Neural cell (in vitro differentiated cells): ENCODE results near the gene PGP. TPM values are rescaled to one million over a fixed set of nuclear protein-coding genes. Genes with fewer than 3 reads are reported as not detected.

Experiments
- H2AFZ ChIP-seq: fragments of 200-600, 300-800 bp; sonication (generic), shearing (Covaris generic); 2 replicates; pipeline ENCODE4 v1.6.0; 2014; ENCODE audit warnings: low read depth, mild to moderate bottlenecking, antibody characterized with exemption, low read length, moderate library complexity
- H3F3A ChIP-seq: fragments of 200-600 bp; shearing (Covaris generic); 2 replicates; pipeline ENCODE4 v1.6.1; 2016; ENCODE audit warnings: mild to moderate bottlenecking, moderate library complexity, mixed read lengths, antibody characterized with exemption, low read length; ENCODE audit not compliant: insufficient read depth, poor library complexity, severe bottlenecking
- H3K27ac ChIP-seq: fragments of 200-600, 300-800 bp; sonication (generic), shearing (Covaris generic); 2 replicates; pipeline ENCODE4 v1.5.1; 2014; ENCODE audit warnings: mild to moderate bottlenecking, low read length, moderate library complexity
- H3K27me3 ChIP-seq: fragments of 300-800, 200-600 bp; sonication (generic), shearing (Covaris generic); 2 replicates; pipeline ENCODE4 v1.6.0; 2014; ENCODE audit warnings: mild to moderate bottlenecking, low read depth, low read length, moderate library complexity; ENCODE audit not compliant: insufficient read depth
- H3K36me3 ChIP-seq: fragments of 300-800, 200-600 bp; sonication (generic), shearing (Covaris generic); 2 replicates; pipeline ENCODE4 v1.5.1; 2014; ENCODE audit warnings: mild to moderate bottlenecking, antibody characterized with exemption, low read length, moderate library complexity; ENCODE audit not compliant: insufficient read depth
- H3K4me2 ChIP-seq: fragments of 300-800, 200-600 bp; sonication (generic), shearing (Covaris generic); 2 replicates; pipeline ENCODE4 v1.6.0; 2014; ENCODE audit warnings: mild to moderate bottlenecking, low read length
- H3K4me3 ChIP-seq: fragments of 300-800, 200-600 bp; sonication (generic), shearing (Covaris generic); 2 replicates; pipeline ENCODE4 v1.5.1; 2014; ENCODE audit warnings: mild to moderate bottlenecking, low read length, moderate library complexity
- H3K79me2 ChIP-seq: fragments of 200-600 bp; shearing (Covaris generic); replicated peaks from 2 replicates; pipeline ENCODE4 v1.6.0; 2014; ENCODE audit warnings: mild to moderate bottlenecking, low read length, moderate library complexity; ENCODE audit not compliant: insufficient read depth
- H3K9ac ChIP-seq: fragments of 300-800, 200-600 bp; sonication (generic), shearing (Covaris generic); 2 replicates; pipeline ENCODE4 v1.6.1; 2016; ENCODE audit warnings: mild to moderate bottlenecking, low read length, mixed read lengths
- H3K9me2 ChIP-seq: fragments of 200-600 bp; shearing (Covaris generic); 2 replicates; pipeline ENCODE4 v1.6.1; 2016; ENCODE audit warnings: mild to moderate bottlenecking, low read length, mixed read lengths; ENCODE audit not compliant: insufficient read depth
- H3K9me3 ChIP-seq: fragments of 200-600, 300-800 bp; sonication (generic), shearing (Covaris generic); 2 replicates; pipeline ENCODE4 v1.6.1; 2016; ENCODE audit warnings: mild to moderate bottlenecking, mixed run types, low read length, moderate library complexity, mixed read lengths
- H4K20me1 ChIP-seq: fragments of 200-600 bp; shearing (Covaris generic); 2 replicates; pipeline ENCODE4 v1.6.1; 2016; ENCODE audit warnings: mild to moderate bottlenecking, mixed run types; ENCODE audit not compliant: insufficient read depth
- CTCF ChIP-seq: fragments of 450-650 bp; IDR thresholded peaks from 2 replicates; pipeline ENCODE4 v1.5.1; 2014; ENCODE audit warnings: antibody characterized with exemption, mild to moderate bottlenecking, moderate library complexity; ENCODE audit not compliant: poor library complexity, severe bottlenecking
- EP300 ChIP-seq: fragments of 450-650 bp; conservative IDR thresholded peaks from 2 replicates; pipeline ENCODE4 v1.6.1; 2014; ENCODE audit warnings: antibody characterized with exemption, mild to moderate bottlenecking, moderate library complexity; ENCODE audit not compliant: poor library complexity, severe bottlenecking
- EZH2 ChIP-seq: fragments of 200-600, 300-800 bp; shearing (Covaris generic), sonication (generic); IDR thresholded peaks from 2 replicates; pipeline ENCODE4 v1.6.1; 2014; ENCODE audit warnings: antibody characterized with exemption, low read length, borderline replicate concordance, mild to moderate bottlenecking; ENCODE audit not compliant: insufficient read depth, poor library complexity, severe bottlenecking
- MXI1 ChIP-seq: fragments of 450-650 bp; conservative IDR thresholded peaks from 2 replicates; pipeline ENCODE4 v1.6.1; 2014; ENCODE audit warnings: antibody characterized with exemption, mild to moderate bottlenecking; ENCODE audit not compliant: poor library complexity, severe bottlenecking
- POLR2AphosphoS5 ChIP-seq: IDR thresholded peaks from 2 replicates; pipeline ENCODE4 v1.6.1; 2012
- RAD21 ChIP-seq: fragments of 450-650 bp; conservative IDR thresholded peaks from 2 replicates; pipeline ENCODE4 v1.6.1; 2014; ENCODE audit warnings: antibody characterized with exemption, mild to moderate bottlenecking, moderate library complexity
- REST ChIP-seq: IDR thresholded peaks from 2 replicates; pipeline ENCODE4 v1.6.1; 2012; ENCODE audit warnings: borderline replicate concordance
- SMC3 ChIP-seq: fragments of 450-650 bp; conservative IDR thresholded peaks from 2 replicates; pipeline ENCODE4 v1.6.1; 2014; ENCODE audit warnings: antibody characterized with exemption, mild to moderate bottlenecking, moderate library complexity; ENCODE audit not compliant: poor library complexity
- TAF1 ChIP-seq: IDR thresholded peaks from 2 replicates; pipeline ENCODE4 v1.6.1; 2012; ENCODE audit warnings: low read depth
- polyA plus RNA-seq: library from polyadenylated mRNA; depleted of rRNA; stranded (reverse); fragments of >200 nt; gene quantifications from 2 replicates; pipeline ENCODE4 v1.2.3, GENCODE V29; 2014

Gene PGP
- polyA plus RNA-seq, 1 donor from 2014 or later: 44.1 TPM

GRCh38 chr16:2232094-2232990, 17.7 kb upstream of the PGP start:
- Histone ChIP-seq H3K79me2 (no peaks in the 10 kb centered on the region), H3K4me3 (no peak overlapping the region), H3K9me3 (no peaks in the 10 kb centered on the region), H3K27me3 (peaks cover 14% of the 10 kb centered on the region), H3K4me2 (no peak overlapping the region), H2AFZ (no peak overlapping the region), H3F3A (no peaks in the 10 kb centered on the region), H3K9me2 (no peaks in the 10 kb centered on the region), H3K27ac (no peak overlapping the region), H4K20me1 (no peaks in the 10 kb centered on the region), H3K9ac (no peak overlapping the region), H3K36me3 (no peaks in the 10 kb centered on the region)
- TF ChIP-seq SMC3: no peak
- TF ChIP-seq RAD21: no peak
- no peak for TF ChIP-seq TAF1
- TF ChIP-seq REST: no peak
- TF ChIP-seq POLR2AphosphoS5: no peak
- TF ChIP-seq MXI1: no peak
- no peak for TF ChIP-seq EP300
- no peak for TF ChIP-seq CTCF
- TF ChIP-seq EZH2: no peak

GRCh38 chr16:2231016-2231931, 16.6 kb upstream of the PGP start:
- Histone ChIP-seq H4K20me1 (no peaks in the 10 kb centered on the region), H3K9me2 (no peaks in the 10 kb centered on the region), H3K27ac (no peak overlapping the region), H3K36me3 (no peaks in the 10 kb centered on the region), H3K27me3 (peaks cover 3% of the 10 kb centered on the region), H3F3A (no peaks in the 10 kb centered on the region), H3K4me2 (no peak overlapping the region), H3K4me3 (no peak overlapping the region), H3K9me3 (no peaks in the 10 kb centered on the region), H2AFZ (no peak overlapping the region), H3K79me2 (peaks cover 4% of the 10 kb centered on the region), H3K9ac (no peak overlapping the region)
- TF ChIP-seq EP300 (no peak), POLR2AphosphoS5 (no peak), REST (no peak), RAD21 (no peak), MXI1 (no peak), CTCF (no peak), SMC3 (no peak), EZH2 (no peak), TAF1 (no peak)
